Vagina (tissue), 2 donors: ENCODE measurements around the gene ARHGAP21.

Source experiments
- POLR2A ChIP-seq, 2 donors: fragments of 450-650 bp; IDR thresholded peaks; one replicate each; pipeline ENCODE4 v1.6.1; 2017; ENCODE audit warnings: antibody characterized with exemption in 2 of 2, mild to moderate bottlenecking in 2 of 2, moderate library complexity in 2 of 2
- POLR2AphosphoS5 ChIP-seq, 2 donors: sonication (generic); formaldehyde crosslinking; IDR thresholded peaks; one replicate each; pipeline ENCODE4 v1.9.0; 2017; ENCODE audit warnings: antibody characterized with exemption in 2 of 2, mild to moderate bottlenecking in 2 of 2, low read depth in 1 of 2; ENCODE audit not compliant: insufficient read depth in 1 of 2
- TF ChIP-seq, protein P1 (sequence below), 3 experiments: fragments of 450-650 bp in 2 of 3; fragments of 200-600 bp in 1 of 3; sonication (generic) in 1 of 3; IDR thresholded peaks; one replicate each; pipeline ENCODE4 v1.5.1; 2017 to 2019; ENCODE audit warnings: antibody characterized with exemption in 3 of 3, mild to moderate bottlenecking in 2 of 3, moderate library complexity in 2 of 3

DNA sequence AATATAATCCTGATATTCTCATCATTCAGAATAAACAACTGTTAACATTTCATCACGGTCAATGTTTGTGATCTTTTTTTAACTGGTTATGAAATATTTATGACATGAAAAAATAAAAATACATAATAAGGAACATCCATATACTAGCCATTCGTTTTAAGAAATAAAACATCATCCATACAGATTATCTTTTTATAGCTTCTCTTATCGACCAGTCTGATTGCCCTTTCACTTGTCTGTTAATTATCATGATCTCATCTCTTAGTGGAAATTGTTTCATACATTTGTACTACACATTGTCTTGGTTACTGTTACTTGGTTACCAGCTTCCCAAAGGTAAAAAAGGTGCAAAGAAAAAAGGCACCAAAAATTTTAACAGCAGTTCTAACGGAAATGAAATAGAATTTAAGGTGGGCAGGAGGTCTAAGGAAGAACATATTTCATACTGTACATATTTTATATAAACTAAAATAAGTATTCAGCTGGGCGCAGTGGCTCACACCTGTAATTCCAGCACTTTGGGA is 8.4 kb downstream of the ARHGAP21 start:
- TF ChIP-seq, protein P1, sequence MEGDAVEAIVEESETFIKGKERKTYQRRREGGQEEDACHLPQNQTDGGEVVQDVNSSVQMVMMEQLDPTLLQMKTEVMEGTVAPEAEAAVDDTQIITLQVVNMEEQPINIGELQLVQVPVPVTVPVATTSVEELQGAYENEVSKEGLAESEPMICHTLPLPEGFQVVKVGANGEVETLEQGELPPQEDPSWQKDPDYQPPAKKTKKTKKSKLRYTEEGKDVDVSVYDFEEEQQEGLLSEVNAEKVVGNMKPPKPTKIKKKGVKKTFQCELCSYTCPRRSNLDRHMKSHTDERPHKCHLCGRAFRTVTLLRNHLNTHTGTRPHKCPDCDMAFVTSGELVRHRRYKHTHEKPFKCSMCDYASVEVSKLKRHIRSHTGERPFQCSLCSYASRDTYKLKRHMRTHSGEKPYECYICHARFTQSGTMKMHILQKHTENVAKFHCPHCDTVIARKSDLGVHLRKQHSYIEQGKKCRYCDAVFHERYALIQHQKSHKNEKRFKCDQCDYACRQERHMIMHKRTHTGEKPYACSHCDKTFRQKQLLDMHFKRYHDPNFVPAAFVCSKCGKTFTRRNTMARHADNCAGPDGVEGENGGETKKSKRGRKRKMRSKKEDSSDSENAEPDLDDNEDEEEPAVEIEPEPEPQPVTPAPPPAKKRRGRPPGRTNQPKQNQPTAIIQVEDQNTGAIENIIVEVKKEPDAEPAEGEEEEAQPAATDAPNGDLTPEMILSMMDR (IDR thresholded peaks at IDR 0.05) = no peak
- TF ChIP-seq POLR2A (IDR thresholded peaks at IDR 0.05) = no peak
- TF ChIP-seq POLR2AphosphoS5 (IDR thresholded peaks at IDR 0.05; ENCODE audit: insufficient read depth in 1 of 2, low read depth in 1 of 2) = no peak
